IPS-15b (cell line): Measurements from ENCODE around the gene PTTG2.

ENCODE experiments used
- H3K27me3 ChIP-seq: one replicate; pipeline ENCODE4 v1.6.1; 2013; ENCODE audit warnings: low read length; ENCODE audit not compliant: control insufficient read depth, insufficient read depth
- H3K36me3 ChIP-seq: one replicate; pipeline ENCODE4 v1.6.1; 2013; ENCODE audit warnings: low read length; ENCODE audit not compliant: control insufficient read depth, insufficient read depth
- H3K4me1 ChIP-seq: one replicate; pipeline ENCODE4 v1.6.1; 2013; ENCODE audit warnings: mild to moderate bottlenecking, low read length; ENCODE audit not compliant: control insufficient read depth, insufficient read depth
- H3K4me3 ChIP-seq: one replicate; pipeline ENCODE4 v1.5.1; 2013; ENCODE audit warnings: low read depth, low read length
- H3K9ac ChIP-seq: one replicate; pipeline ENCODE4 v1.6.1; 2013; ENCODE audit warnings: low read depth, mild to moderate bottlenecking, low read length
- H3K9me3 ChIP-seq: one replicate; pipeline ENCODE4 v1.6.1; 2013; ENCODE audit warnings: mild to moderate bottlenecking, low read length; ENCODE audit not compliant: control insufficient read depth, insufficient read depth

Gene PTTG2

DNA sequence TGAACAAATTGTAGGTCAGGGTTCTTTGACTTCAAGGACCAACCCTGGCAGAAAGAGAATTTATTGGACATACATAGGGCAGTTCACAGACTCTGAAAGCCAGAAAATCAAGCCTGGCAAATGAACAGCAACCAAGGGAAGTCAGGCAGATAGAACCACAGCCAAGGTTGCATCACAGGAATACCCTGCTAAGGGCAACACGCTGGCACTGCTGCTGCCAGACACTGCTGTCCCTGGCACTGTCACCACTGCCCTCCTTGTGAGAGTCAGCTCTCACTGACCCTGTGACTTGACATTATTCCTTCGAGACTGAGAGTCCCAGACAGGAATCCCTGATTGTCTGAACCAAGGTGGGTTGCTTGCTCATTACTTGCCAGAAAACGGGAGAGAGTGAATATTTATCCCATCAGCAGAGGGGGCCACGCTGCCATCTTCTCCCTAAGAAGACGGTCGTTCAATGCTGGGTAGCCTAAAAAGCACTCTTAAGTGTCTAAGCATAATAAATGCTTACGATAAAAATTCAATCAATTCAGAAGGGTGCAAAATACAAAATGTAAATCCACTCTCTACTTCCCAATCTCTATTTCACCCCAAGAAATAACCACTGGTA is 23.2 kb upstream of the PTTG2 start:
- no peak overlapping the region for H3K9ac ChIP-seq
- H3K27me3 ChIP-seq: no peaks in the 10 kb centered on the region
- no peaks in the 10 kb centered on the region for H3K36me3 ChIP-seq
- no peaks in the 10 kb centered on the region for H3K4me1 ChIP-seq
- no peaks in the 10 kb centered on the region for H3K9me3 ChIP-seq
- no peak overlapping the region for H3K4me3 ChIP-seq

DNA sequence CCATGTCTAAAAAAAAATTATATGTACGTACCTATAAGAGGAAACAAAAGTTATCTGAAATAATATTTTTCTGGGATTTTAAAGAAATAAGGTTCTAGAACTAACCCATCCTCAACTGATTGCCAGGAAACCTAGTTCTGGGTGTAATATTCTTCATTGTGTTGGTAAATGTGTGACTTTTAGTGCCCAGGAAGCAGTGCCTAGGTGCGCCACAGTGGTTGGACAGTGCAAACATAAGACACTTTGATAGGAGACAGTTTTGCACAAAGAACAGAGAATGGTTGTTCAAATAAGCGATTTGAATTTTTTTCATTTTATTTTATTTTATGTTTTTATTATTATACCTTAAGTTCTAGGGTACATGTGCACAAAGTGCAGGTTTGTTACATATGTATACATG is 22.0 kb upstream of the PTTG2 start:
- Histone ChIP-seq H3K4me3 (no peak overlapping the region), H3K27me3 (no peaks in the 10 kb centered on the region), H3K9ac (no peak overlapping the region)

GRCh38 chr4:37946503-37947179 is 13.6 kb upstream of the PTTG2 start:
- no peaks in the 10 kb centered on the region for H3K27me3 ChIP-seq
- no peak overlapping the region for H3K9ac ChIP-seq
- H3K4me1 ChIP-seq: no peaks in the 10 kb centered on the region
- no peaks in the 10 kb centered on the region for H3K9me3 ChIP-seq
- H3K36me3 ChIP-seq: no peaks in the 10 kb centered on the region
- no peak overlapping the region for H3K4me3 ChIP-seq

More for the DNA sequence above, 22.0 kb upstream of the PTTG2 start:
- H3K4me1 ChIP-seq: no peaks in the 10 kb centered on the region
- H3K9me3 ChIP-seq: no peaks in the 10 kb centered on the region
- H3K36me3 ChIP-seq: no peaks in the 10 kb centered on the region

GRCh38 chr4:37948542-37948941 is 11.7 kb upstream of the PTTG2 start:
- Histone ChIP-seq H3K9me3 (no peaks in the 10 kb centered on the region), H3K4me1 (no peaks in the 10 kb centered on the region), H3K4me3 (no peak overlapping the region), H3K36me3 (no peaks in the 10 kb centered on the region), H3K27me3 (no peaks in the 10 kb centered on the region), H3K9ac (no peak overlapping the region)

- Histone ChIP-seq H3K36me3 (no peaks in the 10 kb centered on the region), H3K9me3 (no peaks in the 10 kb centered on the region), H3K4me1 (no peaks in the 10 kb centered on the region), H3K4me3 (no peak overlapping the region), H3K9ac (no peak overlapping the region), H3K27me3 (no peaks in the 10 kb centered on the region)
Measured at GRCh38 chr4:37949636-37950426, 10.4 kb upstream of the PTTG2 start.

GRCh38 chr4:37951461-37952352 is 8.5 kb upstream of the PTTG2 start:
- Histone ChIP-seq H3K9me3 (no peaks in the 10 kb centered on the region), H3K36me3 (no peaks in the 10 kb centered on the region), H3K9ac (no peak overlapping the region), H3K27me3 (no peaks in the 10 kb centered on the region), H3K4me1 (no peaks in the 10 kb centered on the region), H3K4me3 (no peak overlapping the region)

DNA sequence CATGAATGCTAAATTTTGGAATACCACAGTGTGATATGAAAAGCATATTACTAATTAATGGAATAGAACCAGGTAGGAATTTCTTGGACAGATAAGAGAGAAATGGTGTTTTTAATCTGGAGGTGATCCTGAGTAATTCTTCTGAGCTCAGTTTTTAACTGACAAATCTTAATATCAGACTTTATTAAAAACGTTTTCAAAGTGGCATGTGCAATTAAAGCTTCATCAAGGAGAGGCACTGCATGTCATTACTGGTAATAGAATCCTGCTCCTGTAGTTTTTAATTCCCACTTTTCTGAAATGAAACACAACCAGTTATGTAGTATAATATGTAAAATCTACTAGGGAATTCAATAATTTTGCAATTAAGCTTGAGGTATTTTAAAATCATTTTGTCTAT is 7.0 kb upstream of the PTTG2 start:
- no peaks in the 10 kb centered on the region for H3K9me3 ChIP-seq
- no peaks in the 10 kb centered on the region for H3K27me3 ChIP-seq
- H3K9ac ChIP-seq: no peak overlapping the region
- H3K4me1 ChIP-seq: no peaks in the 10 kb centered on the region
- no peak overlapping the region for H3K4me3 ChIP-seq
- H3K36me3 ChIP-seq: no peaks in the 10 kb centered on the region

DNA sequence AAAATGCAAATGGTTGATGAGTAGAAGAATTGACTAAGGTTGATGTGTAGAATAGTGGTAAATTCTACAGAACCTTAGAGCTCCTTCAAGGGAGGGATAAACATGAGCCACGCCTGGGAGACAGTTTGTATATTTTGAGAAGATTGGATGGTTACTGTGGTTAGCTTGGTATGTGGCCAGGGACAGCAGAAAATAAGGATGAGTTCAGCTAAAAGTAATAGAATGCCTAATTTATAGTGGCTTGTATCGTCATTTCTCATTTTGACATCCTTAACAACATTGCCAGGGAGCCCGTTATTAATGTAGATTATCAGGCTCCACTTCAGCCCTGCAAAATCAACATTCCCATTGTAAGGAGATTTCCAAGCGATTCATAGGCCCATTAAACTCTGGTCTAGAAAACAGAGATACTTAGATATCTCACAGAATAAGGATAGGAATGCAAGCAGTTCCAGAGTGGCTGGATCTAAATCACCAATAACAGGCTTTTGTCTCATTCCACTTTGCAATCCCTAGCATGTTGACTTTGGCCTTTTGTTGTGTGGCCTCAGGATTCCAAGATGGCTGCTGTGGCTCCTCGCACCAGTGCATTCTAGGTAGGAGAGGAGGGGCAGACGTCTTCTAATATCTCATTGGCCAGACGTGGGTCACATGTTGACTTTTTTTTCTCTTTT is 6.4 kb upstream of the PTTG2 start:
- Histone ChIP-seq H3K36me3 (no peaks in the 10 kb centered on the region), H3K27me3 (no peaks in the 10 kb centered on the region), H3K9me3 (no peaks in the 10 kb centered on the region), H3K4me1 (no peaks in the 10 kb centered on the region), H3K4me3 (no peak overlapping the region), H3K9ac (no peak overlapping the region)

DNA sequence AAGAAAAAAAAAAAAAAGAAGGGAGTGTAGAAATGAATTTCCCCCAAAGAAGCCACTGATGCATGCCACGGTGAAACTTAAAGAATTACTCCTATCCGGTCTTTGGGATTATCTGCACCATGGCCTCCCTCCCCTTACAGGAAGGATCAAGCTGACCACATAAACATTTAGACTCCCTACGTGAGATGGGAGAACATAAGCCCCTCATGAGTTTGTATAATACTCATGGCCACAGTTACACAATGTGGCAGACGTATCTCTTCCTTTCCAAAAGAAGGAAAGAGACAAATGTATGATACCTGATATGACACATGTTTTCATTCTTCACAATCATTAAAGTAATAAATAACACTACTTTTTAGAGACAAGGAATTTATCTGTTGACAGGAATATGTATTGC is 3.3 kb upstream of the PTTG2 start:
- Histone ChIP-seq H3K4me1 (no peaks in the 10 kb centered on the region), H3K27me3 (no peaks in the 10 kb centered on the region), H3K9me3 (no peaks in the 10 kb centered on the region), H3K4me3 (no peak overlapping the region), H3K9ac (no peak overlapping the region), H3K36me3 (no peaks in the 10 kb centered on the region)

DNA sequence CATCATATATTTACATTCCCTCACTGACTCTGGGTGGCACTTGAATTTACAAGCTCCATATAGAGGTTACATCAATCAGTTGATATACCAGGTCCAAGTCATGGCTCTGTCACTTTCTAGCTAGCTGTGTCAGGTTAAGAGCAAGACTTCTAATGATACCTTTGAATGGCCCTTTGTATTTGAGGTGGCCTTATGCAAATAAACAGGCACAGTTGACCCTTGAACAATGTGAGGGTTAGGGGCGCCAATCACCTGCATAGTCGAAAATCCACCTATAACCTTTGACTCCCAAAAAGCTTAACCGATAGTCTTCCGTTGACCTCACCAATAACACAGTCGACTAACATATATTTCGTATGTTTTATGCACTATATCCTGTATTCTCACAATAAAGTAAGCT is 1.3 kb upstream of the PTTG2 start:
- Histone ChIP-seq H3K36me3 (no peaks in the 10 kb centered on the region), H3K27me3 (no peaks in the 10 kb centered on the region), H3K9ac (no peak overlapping the region), H3K4me3 (no peak overlapping the region), H3K9me3 (no peaks in the 10 kb centered on the region), H3K4me1 (no peaks in the 10 kb centered on the region)
